ENCODE data around the gene VAC14. TPM values are rescaled to one million over a fixed set of nuclear protein-coding genes. Genes with fewer than 3 reads are reported as not detected.

Gene VAC14
- total RNA-seq, 1 donor from 2014 or later, result 16.1 TPM

GRCh38 chr16:70688246-70688742 is 112.7 kb downstream of the VAC14 start:
- Histone ChIP-seq H4K20me1 (ENCODE audit: low read depth) (peaks cover 27% of the 10 kb centered on the region), H3K4me1 (peaks cover 16% of the 10 kb centered on the region), H3K9me3 (ENCODE audit: low read depth) (no peaks in the 10 kb centered on the region), H3K27ac (no peak overlapping the region), H3K27me3 (peaks cover 10% of the 10 kb centered on the region), H3K4me3 (no peak overlapping the region), H3K79me2 (ENCODE audit: low read depth) (peaks cover 10% of the 10 kb centered on the region), H3F3A (ENCODE audit: low read depth) (peaks cover 24% of the 10 kb centered on the region), H3K36me3 (no peaks in the 10 kb centered on the region), H2AFZ (replicated peaks) (no peak overlapping the region), H3K9ac (no peak overlapping the region), H3K4me2 (no peak overlapping the region)
- TF ChIP-seq CTCF (IDR thresholded peaks at IDR 0.05) (no peak), EZH2phosphoT487 (IDR thresholded peaks at IDR 0.05) (no peak), EZH2 (IDR thresholded peaks at IDR 0.05) (no peak)
- peaks cover 11% of the 10 kb centered on the region for H3K27me3 Mint-ChIP-seq (ENCODE audit: insufficient read depth, low read depth)
- no peak for DNase-seq (ENCODE audit: low spot score)
- H3K4me3 Mint-ChIP-seq, result no peak overlapping the region
- peaks cover 40% of the 10 kb centered on the region for H3K4me1 Mint-ChIP-seq
- H3K27ac Mint-ChIP-seq, result no peak overlapping the region
- no peaks in the 10 kb centered on the region for H3K9me3 Mint-ChIP-seq
- H3K36me3 Mint-ChIP-seq, result no peaks in the 10 kb centered on the region

DNA sequence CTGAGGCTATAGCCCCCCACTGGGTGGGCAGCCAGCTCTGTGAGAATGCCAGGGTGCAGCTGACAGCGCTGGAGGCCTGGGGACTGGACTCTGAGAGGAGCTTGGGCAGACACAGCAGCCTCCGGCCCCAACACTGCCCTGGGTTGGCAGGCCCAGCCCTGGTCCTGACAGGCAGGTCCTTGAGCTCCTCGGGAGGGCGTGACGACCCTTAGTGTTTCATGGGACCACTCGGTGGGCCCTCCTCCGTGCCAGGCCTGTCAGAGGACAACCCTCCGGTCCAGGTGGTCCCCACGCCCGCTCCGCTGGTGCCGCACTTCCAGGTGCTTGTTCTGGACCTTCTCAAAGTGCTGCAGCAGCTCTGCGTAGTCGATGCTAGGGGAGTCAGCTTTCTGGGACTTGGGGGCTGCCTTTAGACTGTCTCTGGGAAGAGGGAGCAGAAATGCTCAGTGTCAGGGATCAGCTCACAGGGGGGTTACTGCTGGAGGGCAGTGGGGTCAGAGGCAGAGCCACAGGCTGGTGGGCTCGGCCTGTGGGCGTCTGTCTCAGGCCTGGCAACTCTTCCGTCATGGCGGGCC is 113.2 kb downstream of the VAC14 start:
- H3K36me3 ChIP-seq, result no peaks in the 10 kb centered on the region
- Mint-ChIP-seq H3K4me1 (peaks cover 36% of the 10 kb centered on the region), H3K9me3 (no peaks in the 10 kb centered on the region), H3K27ac (peak overlapping the region; percentile 97), H3K27me3 (ENCODE audit: insufficient read depth, low read depth) (peaks cover 10% of the 10 kb centered on the region), H3K36me3 (no peaks in the 10 kb centered on the region), H3K4me3 (peak overlapping the region; percentile 86)
- TF ChIP-seq CTCF (IDR thresholded peaks at IDR 0.05) (no peak), EZH2 (IDR thresholded peaks at IDR 0.05) (no peak), EZH2phosphoT487 (IDR thresholded peaks at IDR 0.05) (no peak)
- peaks cover 33% of the 10 kb centered on the region for H4K20me1 ChIP-seq (ENCODE audit: low read depth)
- no peak overlapping the region for H3K27ac ChIP-seq
- peaks cover 10% of the 10 kb centered on the region for H3K27me3 ChIP-seq
- no peak overlapping the region for H3K4me2 ChIP-seq
- no peaks in the 10 kb centered on the region for H3K9me3 ChIP-seq (ENCODE audit: low read depth)
- no peak overlapping the region for H3K4me3 ChIP-seq
- no peak overlapping the region for H2AFZ ChIP-seq (replicated peaks)
- peaks cover 14% of the 10 kb centered on the region for H3K4me1 ChIP-seq
- DNase-seq (ENCODE audit: low spot score), result no peak
- H3K9ac ChIP-seq, result no peak overlapping the region
- H3K79me2 ChIP-seq (ENCODE audit: low read depth), result peaks cover 10% of the 10 kb centered on the region
- H3F3A ChIP-seq (ENCODE audit: low read depth), result peaks cover 24% of the 10 kb centered on the region

DNA sequence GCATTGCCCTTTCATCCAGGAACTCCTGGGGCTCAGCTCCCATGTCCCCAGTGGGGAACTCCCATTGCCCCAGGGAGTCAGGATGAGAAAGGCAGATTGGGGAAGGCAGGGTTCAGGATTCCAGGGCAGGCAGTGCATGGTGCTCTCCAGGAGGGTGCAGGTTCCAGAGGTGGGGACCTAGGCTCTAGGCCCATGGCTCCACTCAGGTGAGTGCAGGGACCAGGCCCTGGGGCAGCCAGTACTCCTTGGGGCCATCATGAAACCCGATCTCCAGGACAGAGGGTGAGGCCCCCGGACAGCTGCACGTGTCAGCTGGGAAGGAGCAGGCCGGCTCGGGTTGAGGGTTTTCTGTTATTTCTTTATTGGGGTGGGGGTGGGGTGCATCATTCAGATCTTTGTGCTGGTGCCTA is 113.9 kb downstream of the VAC14 start:
- Mint-ChIP-seq H3K36me3 (no peaks in the 10 kb centered on the region), H3K9me3 (no peaks in the 10 kb centered on the region), H3K4me1 (peaks cover 37% of the 10 kb centered on the region), H3K27me3 (ENCODE audit: insufficient read depth, low read depth) (peaks cover 10% of the 10 kb centered on the region), H3K4me3 (peak overlapping the region; percentile 86), H3K27ac (peak overlapping the region; percentile 97)
- H3K4me2 ChIP-seq, result peak overlapping the region; percentile 68
- no peaks in the 10 kb centered on the region for H3K36me3 ChIP-seq
- DNase-seq (ENCODE audit: low spot score), result no peak
- TF ChIP-seq CTCF (IDR thresholded peaks at IDR 0.05), result no peak
- TF ChIP-seq EZH2phosphoT487 (IDR thresholded peaks at IDR 0.05), result no peak
- no peak for TF ChIP-seq EZH2 (IDR thresholded peaks at IDR 0.05)
- peaks cover 37% of the 10 kb centered on the region for H4K20me1 ChIP-seq (ENCODE audit: low read depth)
- peaks cover 14% of the 10 kb centered on the region for H3K4me1 ChIP-seq
- H2AFZ ChIP-seq (replicated peaks), result no peak overlapping the region
- H3K27ac ChIP-seq, result no peak overlapping the region
- peaks cover 10% of the 10 kb centered on the region for H3K79me2 ChIP-seq (ENCODE audit: low read depth)
- peaks cover 24% of the 10 kb centered on the region for H3F3A ChIP-seq (ENCODE audit: low read depth)
- H3K27me3 ChIP-seq, result peaks cover 10% of the 10 kb centered on the region
- no peak overlapping the region for H3K4me3 ChIP-seq
- H3K9me3 ChIP-seq (ENCODE audit: low read depth), result no peaks in the 10 kb centered on the region
- no peak overlapping the region for H3K9ac ChIP-seq
